WTC11 (cell line): ENCODE measurements around the gene PRELID1.

ENCODE experiments used
- ATF1 ChIP-seq: sonication (generic); formaldehyde crosslinking; IDR thresholded peaks from 2 replicates; pipeline ENCODE4 v1.8.1; 2023; ENCODE audit warnings: mild to moderate bottlenecking, moderate library complexity, missing genetic modification reagents
- ETV6 ChIP-seq: sonication (generic); formaldehyde crosslinking; IDR thresholded peaks from 2 replicates; pipeline ENCODE4 v1.8.1; 2022; ENCODE audit warnings: mild to moderate bottlenecking, missing genetic modification reagents
- JUN ChIP-seq: sonication (generic); formaldehyde crosslinking; IDR thresholded peaks from 2 replicates; pipeline ENCODE4 v1.8.0; 2023; ENCODE audit warnings: mild to moderate bottlenecking, missing genetic modification reagents
- NFE2L1 ChIP-seq: sonication (generic); formaldehyde crosslinking; IDR thresholded peaks from 2 replicates; pipeline ENCODE4 v1.8.1; 2023; ENCODE audit warnings: missing genetic modification reagents
- PRRX2 ChIP-seq: fragments of 250-450 bp; sonication (Bioruptor Pico); IDR thresholded peaks from 2 replicates; pipeline ENCODE4 v1.8.0; 2021; ENCODE audit warnings: mild to moderate bottlenecking
- SMAD3 ChIP-seq: sonication (generic); formaldehyde crosslinking; IDR thresholded peaks from 2 replicates; pipeline ENCODE4 v1.8.0; 2022; ENCODE audit warnings: missing genetic modification reagents, mild to moderate bottlenecking, borderline replicate concordance
- TF ChIP-seq, protein P1 (sequence below): sonication (generic); formaldehyde crosslinking; IDR thresholded peaks from 2 replicates; pipeline ENCODE4 v1.8.1; 2023; ENCODE audit warnings: mild to moderate bottlenecking, missing genetic modification reagents, moderate library complexity
- TF ChIP-seq, protein P2 (sequence below): fragments of 200-600 bp; IDR thresholded peaks from 2 replicates; pipeline ENCODE4 v1.8.0; 2022; ENCODE audit warnings: antibody characterized with exemption
- TF ChIP-seq, protein P3 (sequence below): sonication (generic); formaldehyde crosslinking; IDR thresholded peaks from 2 replicates; pipeline ENCODE4 v1.8.0; 2023; ENCODE audit warnings: missing genetic modification reagents
- TF ChIP-seq, protein P4 (sequence below): sonication (generic); formaldehyde crosslinking; conservative IDR thresholded peaks from 2 replicates; pipeline ENCODE4 v1.8.1; 2023; ENCODE audit warnings: mild to moderate bottlenecking, low read depth, missing genetic modification reagents, moderate library complexity
- TF ChIP-seq, protein P5 (sequence below): sonication (generic); formaldehyde crosslinking; IDR thresholded peaks from 2 replicates; pipeline ENCODE4 v1.8.1; 2023; ENCODE audit warnings: mild to moderate bottlenecking, missing genetic modification reagents
- TF ChIP-seq, protein P6 (sequence below): sonication (generic); formaldehyde crosslinking; IDR thresholded peaks from 2 replicates; pipeline ENCODE4 v1.8.1; 2022; ENCODE audit warnings: low read depth, missing genetic modification reagents, borderline replicate concordance

DNA sequence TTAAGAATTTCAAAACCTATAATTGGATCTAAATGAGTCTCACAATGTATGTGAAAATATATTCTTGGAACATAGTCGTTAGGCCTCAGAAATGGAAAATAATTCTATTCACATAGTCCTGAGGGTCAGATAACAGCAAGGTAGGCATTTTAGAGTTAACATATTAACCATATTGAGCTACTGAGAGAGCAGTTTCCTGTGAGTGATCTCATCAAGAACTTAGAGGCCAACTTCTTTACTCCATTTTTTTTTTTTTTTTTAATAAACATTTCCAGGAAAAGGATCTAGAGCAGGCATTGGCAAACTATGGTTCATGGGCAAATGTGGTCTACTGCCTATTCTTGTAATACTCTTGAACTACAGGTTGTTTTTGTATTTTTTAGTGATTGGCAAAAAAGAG is 26.7 kb upstream of the PRELID1 start:
- TF ChIP-seq, protein P1, sequence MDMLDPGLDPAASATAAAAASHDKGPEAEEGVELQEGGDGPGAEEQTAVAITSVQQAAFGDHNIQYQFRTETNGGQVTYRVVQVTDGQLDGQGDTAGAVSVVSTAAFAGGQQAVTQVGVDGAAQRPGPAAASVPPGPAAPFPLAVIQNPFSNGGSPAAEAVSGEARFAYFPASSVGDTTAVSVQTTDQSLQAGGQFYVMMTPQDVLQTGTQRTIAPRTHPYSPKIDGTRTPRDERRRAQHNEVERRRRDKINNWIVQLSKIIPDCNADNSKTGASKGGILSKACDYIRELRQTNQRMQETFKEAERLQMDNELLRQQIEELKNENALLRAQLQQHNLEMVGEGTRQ: no peak
- TF ChIP-seq ETV6 (CRISPR knock-in tag) (no peak), SMAD3 (CRISPR knock-in tag) (no peak), NFE2L1 (CRISPR knock-in tag) (no peak), PRRX2 (CRISPR knock-in tag) (no peak), ATF1 (CRISPR knock-in tag) (no peak), JUN (CRISPR knock-in tag) (no peak)
- TF ChIP-seq, protein P2, sequence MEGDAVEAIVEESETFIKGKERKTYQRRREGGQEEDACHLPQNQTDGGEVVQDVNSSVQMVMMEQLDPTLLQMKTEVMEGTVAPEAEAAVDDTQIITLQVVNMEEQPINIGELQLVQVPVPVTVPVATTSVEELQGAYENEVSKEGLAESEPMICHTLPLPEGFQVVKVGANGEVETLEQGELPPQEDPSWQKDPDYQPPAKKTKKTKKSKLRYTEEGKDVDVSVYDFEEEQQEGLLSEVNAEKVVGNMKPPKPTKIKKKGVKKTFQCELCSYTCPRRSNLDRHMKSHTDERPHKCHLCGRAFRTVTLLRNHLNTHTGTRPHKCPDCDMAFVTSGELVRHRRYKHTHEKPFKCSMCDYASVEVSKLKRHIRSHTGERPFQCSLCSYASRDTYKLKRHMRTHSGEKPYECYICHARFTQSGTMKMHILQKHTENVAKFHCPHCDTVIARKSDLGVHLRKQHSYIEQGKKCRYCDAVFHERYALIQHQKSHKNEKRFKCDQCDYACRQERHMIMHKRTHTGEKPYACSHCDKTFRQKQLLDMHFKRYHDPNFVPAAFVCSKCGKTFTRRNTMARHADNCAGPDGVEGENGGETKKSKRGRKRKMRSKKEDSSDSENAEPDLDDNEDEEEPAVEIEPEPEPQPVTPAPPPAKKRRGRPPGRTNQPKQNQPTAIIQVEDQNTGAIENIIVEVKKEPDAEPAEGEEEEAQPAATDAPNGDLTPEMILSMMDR: no peak
- TF ChIP-seq, protein P3, sequence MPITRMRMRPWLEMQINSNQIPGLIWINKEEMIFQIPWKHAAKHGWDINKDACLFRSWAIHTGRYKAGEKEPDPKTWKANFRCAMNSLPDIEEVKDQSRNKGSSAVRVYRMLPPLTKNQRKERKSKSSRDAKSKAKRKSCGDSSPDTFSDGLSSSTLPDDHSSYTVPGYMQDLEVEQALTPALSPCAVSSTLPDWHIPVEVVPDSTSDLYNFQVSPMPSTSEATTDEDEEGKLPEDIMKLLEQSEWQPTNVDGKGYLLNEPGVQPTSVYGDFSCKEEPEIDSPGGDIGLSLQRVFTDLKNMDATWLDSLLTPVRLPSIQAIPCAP (CRISPR knock-in tag): no peak
- TF ChIP-seq, protein P4, sequence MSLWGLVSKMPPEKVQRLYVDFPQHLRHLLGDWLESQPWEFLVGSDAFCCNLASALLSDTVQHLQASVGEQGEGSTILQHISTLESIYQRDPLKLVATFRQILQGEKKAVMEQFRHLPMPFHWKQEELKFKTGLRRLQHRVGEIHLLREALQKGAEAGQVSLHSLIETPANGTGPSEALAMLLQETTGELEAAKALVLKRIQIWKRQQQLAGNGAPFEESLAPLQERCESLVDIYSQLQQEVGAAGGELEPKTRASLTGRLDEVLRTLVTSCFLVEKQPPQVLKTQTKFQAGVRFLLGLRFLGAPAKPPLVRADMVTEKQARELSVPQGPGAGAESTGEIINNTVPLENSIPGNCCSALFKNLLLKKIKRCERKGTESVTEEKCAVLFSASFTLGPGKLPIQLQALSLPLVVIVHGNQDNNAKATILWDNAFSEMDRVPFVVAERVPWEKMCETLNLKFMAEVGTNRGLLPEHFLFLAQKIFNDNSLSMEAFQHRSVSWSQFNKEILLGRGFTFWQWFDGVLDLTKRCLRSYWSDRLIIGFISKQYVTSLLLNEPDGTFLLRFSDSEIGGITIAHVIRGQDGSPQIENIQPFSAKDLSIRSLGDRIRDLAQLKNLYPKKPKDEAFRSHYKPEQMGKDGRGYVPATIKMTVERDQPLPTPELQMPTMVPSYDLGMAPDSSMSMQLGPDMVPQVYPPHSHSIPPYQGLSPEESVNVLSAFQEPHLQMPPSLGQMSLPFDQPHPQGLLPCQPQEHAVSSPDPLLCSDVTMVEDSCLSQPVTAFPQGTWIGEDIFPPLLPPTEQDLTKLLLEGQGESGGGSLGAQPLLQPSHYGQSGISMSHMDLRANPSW (CRISPR knock-in tag): no peak
- TF ChIP-seq, protein P5, sequence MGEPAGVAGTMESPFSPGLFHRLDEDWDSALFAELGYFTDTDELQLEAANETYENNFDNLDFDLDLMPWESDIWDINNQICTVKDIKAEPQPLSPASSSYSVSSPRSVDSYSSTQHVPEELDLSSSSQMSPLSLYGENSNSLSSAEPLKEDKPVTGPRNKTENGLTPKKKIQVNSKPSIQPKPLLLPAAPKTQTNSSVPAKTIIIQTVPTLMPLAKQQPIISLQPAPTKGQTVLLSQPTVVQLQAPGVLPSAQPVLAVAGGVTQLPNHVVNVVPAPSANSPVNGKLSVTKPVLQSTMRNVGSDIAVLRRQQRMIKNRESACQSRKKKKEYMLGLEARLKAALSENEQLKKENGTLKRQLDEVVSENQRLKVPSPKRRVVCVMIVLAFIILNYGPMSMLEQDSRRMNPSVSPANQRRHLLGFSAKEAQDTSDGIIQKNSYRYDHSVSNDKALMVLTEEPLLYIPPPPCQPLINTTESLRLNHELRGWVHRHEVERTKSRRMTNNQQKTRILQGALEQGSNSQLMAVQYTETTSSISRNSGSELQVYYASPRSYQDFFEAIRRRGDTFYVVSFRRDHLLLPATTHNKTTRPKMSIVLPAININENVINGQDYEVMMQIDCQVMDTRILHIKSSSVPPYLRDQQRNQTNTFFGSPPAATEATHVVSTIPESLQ: no peak
- TF ChIP-seq, protein P6, sequence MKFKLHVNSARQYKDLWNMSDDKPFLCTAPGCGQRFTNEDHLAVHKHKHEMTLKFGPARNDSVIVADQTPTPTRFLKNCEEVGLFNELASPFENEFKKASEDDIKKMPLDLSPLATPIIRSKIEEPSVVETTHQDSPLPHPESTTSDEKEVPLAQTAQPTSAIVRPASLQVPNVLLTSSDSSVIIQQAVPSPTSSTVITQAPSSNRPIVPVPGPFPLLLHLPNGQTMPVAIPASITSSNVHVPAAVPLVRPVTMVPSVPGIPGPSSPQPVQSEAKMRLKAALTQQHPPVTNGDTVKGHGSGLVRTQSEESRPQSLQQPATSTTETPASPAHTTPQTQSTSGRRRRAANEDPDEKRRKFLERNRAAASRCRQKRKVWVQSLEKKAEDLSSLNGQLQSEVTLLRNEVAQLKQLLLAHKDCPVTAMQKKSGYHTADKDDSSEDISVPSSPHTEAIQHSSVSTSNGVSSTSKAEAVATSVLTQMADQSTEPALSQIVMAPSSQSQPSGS (CRISPR knock-in tag): no peak
